Measurements from ENCODE around the gene BLACAT1. TPM values are rescaled to one million over a fixed set of nuclear protein-coding genes. Genes with fewer than 3 reads are reported as not detected.

Gene BLACAT1
- total and polyA plus RNA-seq, 2 of the 8 experiments (the other 6 are each of a cell fraction or from before 2014, with no cell fraction given) = 3.5 to 10.5 TPM

DNA sequence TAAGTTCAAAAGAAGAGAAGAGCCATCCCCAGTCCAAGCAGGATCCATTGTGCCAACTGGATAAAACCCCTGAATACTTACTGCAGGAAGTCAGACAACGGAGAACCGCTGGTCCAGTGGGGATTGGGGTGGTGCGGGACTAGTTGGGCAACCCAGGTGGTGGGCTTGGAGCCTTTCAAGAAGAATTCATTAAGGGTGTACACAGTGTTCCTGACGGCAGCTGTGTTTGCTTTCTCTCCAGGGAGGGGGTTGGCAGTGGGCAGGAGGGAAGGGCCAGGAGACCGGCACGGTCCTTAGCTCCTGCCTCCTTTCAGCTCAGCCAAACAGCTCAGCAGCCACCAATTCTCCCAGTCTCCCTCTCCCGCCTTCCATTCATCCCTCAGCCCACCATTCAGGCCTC, 41.5 kb upstream of the BLACAT1 start:
- Histone ChIP-seq H3K23ac (ENCODE audit: insufficient read length) (no peak overlapping the region), H2BK15ac (ENCODE audit: low read length) (peak overlapping the region; percentile 40; the same call in 1 of the 2 replicates), H3K4me3 (ENCODE audit: extremely low read depth in 1 of 4, insufficient read depth in 2 of 4, low read depth in 3 of 4, low read length in 4 of 4) (no peak overlapping the region), H3K27me3 (replicated peaks in 1 of 4; ENCODE audit: control insufficient read depth in 3 of 4, extremely low read depth in 1 of 4, insufficient read depth in 3 of 4, low read length in 3 of 4) (no peaks in the 10 kb centered on the region), H3K56ac (replicated peaks; ENCODE audit: insufficient read length, low read depth, low read length) (no peak overlapping the region), H3K4me2 (ENCODE audit: insufficient read depth in 1 of 2, low read depth in 2 of 2, low read length in 2 of 2) (no peak overlapping the region), H2BK120ac (replicated peaks; ENCODE audit: low read depth, low read length) (no peak overlapping the region), H3K9me3 (ENCODE audit: insufficient read depth in 2 of 2, low read depth in 1 of 2, low read length in 1 of 2) (no peaks in the 10 kb centered on the region), H3K79me1 (ENCODE audit: low read depth, low read length) (no peaks in the 10 kb centered on the region), H3K18ac (ENCODE audit: extremely low read depth, low read length) (no peak overlapping the region), H4K5ac (ENCODE audit: insufficient read length, low read depth, low read length) (no peak overlapping the region), H3K4me1 (replicated peaks in 1 of 4; ENCODE audit: control insufficient read depth in 3 of 4, insufficient read depth in 4 of 4, low read length in 3 of 4) (peaks cover 9 to 30% (median 18%) of the 10 kb centered on the region in 4 experiments), H3K4ac (replicated peaks; ENCODE audit: insufficient read length, low read depth, low read length) (no peak overlapping the region), H2BK5ac (ENCODE audit: low read depth, low read length) (no peak overlapping the region), H3K27ac (ENCODE audit: low read depth, low read length) (no peak overlapping the region), H3K23me2 (ENCODE audit: low read depth, low read length) (no peaks in the 10 kb centered on the region), H3K36me3 (ENCODE audit: control insufficient read depth in 2 of 4, insufficient read depth in 4 of 4, low read length in 3 of 4) (no peaks in the 10 kb centered on the region), H4K20me1 (replicated peaks in 1 of 2; ENCODE audit: control insufficient read depth in 1 of 2, insufficient read depth in 2 of 2, low read length in 2 of 2) (no peaks in the 10 kb centered on the region), H3K14ac (ENCODE audit: insufficient read length) (no peak overlapping the region), H2AK5ac (ENCODE audit: low read depth, low read length) (no peak overlapping the region), H2AFZ (ENCODE audit: low read length) (no peak overlapping the region), H4K8ac (ENCODE audit: extremely low read depth, insufficient read depth, low read length) (no peak overlapping the region), H2BK20ac (ENCODE audit: low read length) (no peak overlapping the region), H2BK12ac (ENCODE audit: low read depth, low read length) (no peak overlapping the region), H3K79me2 (ENCODE audit: control insufficient read depth in 1 of 2, insufficient read depth in 2 of 2, low read length in 2 of 2) (no peaks in the 10 kb centered on the region), H3K9ac (replicated peaks in 1 of 4; ENCODE audit: extremely low read depth in 1 of 4, low read depth in 3 of 4, low read length in 3 of 4) (no peak overlapping the region), H4K91ac (replicated peaks; ENCODE audit: insufficient read length, low read length) (no peak overlapping the region)
- WGBS, 2 experiments (ENCODE audit: extremely low coverage in 1 of 2, insufficient coverage in 1 of 2, insufficient read length in 1 of 2, insufficient replicate concordance in 2 of 2, low coverage in 1 of 2, low lambda C conversion rate in 2 of 2, missing lambda C conversion rate in 1 of 2) = 92% methylated on average over 7 of the region's 7 CpGs; no CpG with 5 or more reads in 1 of the 2 experiments
- CTCF ChIA-PET (ENCODE audit: partially characterized antibody) = interaction anchor here (2.5 to 47.3 kb wide), 5 partner anchors 2 to 100 kb away, joined by 7 to 1626 read pairs (median 767); partner anchors contain the start of genes BLACAT1, CDK18 and LEMD1
- POLR2A ChIA-PET (ENCODE audit: partially characterized antibody) = interaction anchor here (4.4 kb wide), 1 partner anchor 19 kb away, joined by 14 read pairs; no protein-coding TSS in a partner anchor
- DNase-seq (ENCODE audit: low read depth in 1 of 2, low spot score in 2 of 2) (no peak), FAIRE-seq (no peak)
- TF ChIP-seq, protein P1, sequence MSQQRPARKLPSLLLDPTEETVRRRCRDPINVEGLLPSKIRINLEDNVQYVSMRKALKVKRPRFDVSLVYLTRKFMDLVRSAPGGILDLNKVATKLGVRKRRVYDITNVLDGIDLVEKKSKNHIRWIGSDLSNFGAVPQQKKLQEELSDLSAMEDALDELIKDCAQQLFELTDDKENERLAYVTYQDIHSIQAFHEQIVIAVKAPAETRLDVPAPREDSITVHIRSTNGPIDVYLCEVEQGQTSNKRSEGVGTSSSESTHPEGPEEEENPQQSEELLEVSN (IDR thresholded peaks at IDR 0.05) = no peak
- TF ChIP-seq ZNF274 (IDR thresholded peaks at IDR 0.05; ENCODE audit: borderline replicate concordance, extremely low read depth, low read length) (no peak), CTBP2 (IDR thresholded peaks at IDR 0.05; ENCODE audit: borderline replicate concordance, insufficient read depth, insufficient read length, low read length) (no peak)
- TF ChIP-seq, protein P2, sequence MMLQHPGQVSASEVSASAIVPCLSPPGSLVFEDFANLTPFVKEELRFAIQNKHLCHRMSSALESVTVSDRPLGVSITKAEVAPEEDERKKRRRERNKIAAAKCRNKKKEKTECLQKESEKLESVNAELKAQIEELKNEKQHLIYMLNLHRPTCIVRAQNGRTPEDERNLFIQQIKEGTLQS (IDR thresholded peaks at IDR 0.05; ENCODE audit: insufficient read depth, low read depth, low read length) = no peak
